ENCODE measurements around the gene LAD1.

The LAD1 gene

DNA sequence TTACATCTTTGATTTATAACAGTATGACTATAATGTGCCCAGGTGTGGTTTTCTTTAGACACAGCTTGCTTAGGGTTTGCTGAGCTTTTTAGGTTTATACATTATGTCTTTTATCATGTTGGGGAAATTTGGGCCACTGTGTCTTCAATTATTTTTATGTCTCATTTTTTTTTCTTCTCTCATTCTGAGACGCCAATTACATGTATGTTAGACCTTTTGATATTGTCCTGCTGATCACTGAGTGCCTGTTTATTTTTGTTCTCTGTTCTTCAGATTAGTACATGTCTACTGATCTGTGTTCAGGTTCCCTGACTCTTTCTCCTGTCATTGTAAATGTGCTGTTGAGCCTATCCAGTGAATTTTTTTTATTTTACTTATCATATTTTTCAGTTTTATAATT lies 57.7 kb downstream of the LAD1 start:
- no peak overlapping the region for H3K27ac Mint-ChIP-seq
- ATAC-seq: no peak

DNA sequence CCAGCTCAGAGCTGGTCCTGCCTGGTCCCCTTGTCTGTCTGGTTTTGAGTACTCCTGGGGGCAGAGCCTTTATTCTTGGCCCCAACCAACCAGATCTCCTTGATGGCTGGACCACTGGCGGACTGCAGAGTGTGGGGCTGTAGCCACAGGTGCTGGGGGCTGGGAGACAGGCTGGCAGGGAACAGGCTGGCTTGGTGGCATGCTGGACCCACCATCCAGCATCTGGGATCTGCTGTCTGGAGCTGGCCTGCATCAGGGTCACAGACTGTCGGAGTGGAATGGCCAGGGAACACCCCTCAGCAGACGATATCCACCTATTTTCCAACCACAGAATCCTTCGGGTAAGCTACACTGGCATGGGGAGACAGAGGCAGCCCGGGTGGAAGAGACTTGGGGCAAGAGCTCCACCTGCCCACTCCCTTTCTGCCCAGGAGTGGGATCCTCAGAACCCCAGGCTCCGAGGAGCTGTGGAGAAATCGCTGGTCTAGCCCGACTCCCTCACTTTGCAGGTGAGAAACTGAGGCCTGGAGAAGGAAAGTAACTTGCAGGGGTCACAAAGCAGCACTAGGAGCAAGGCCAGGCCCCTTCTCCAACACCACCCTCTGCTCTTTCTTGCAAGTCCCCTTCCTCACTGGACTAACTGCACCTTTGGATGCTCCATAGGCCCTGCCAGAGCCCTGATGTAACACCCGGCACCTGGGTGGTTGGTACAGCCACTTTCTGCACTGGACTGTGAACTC lies 62.2 kb downstream of the LAD1 start:
- H3K9me3 Mint-ChIP-seq: no peaks in the 10 kb centered on the region
- H3K27ac Mint-ChIP-seq: no peak overlapping the region
- DNase-seq: no peak
- no peak for ATAC-seq
- no peaks in the 10 kb centered on the region for H3K4me1 Mint-ChIP-seq
- H3K4me3 Mint-ChIP-seq: no peak overlapping the region
- peaks cover 5% of the 10 kb centered on the region for H3K27me3 Mint-ChIP-seq

More for the DNA sequence above, 57.7 kb downstream of the LAD1 start:
- Mint-ChIP-seq H3K4me3 (no peak overlapping the region), H3K9me3 (no peaks in the 10 kb centered on the region), H3K27me3 (peaks cover 5% of the 10 kb centered on the region), H3K4me1 (no peaks in the 10 kb centered on the region)
- DNase-seq: no peak

DNA sequence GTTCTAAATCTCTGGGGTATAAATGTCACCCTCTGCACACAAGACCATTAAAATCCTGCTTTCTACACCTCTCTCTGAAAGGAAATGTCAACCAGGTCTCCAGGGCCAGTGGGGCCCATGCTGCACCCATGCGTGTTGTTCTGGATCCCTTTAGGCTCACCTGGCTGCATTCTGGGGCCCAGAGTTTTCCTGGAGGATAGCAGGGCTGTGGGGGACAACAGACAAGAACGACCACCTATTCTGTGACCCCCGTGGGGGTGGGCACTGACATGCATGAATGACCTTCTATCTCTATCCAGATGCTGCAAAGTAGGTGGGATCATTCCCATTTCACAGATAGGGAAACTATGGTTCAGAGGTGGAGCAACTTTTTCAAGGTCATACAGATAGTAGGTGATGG lies 63.2 kb downstream of the LAD1 start:
- Mint-ChIP-seq H3K4me3 (no peak overlapping the region), H3K4me1 (no peaks in the 10 kb centered on the region), H3K9me3 (no peaks in the 10 kb centered on the region), H3K27ac (no peak overlapping the region), H3K27me3 (peaks cover 5% of the 10 kb centered on the region)
- ATAC-seq (no peak), DNase-seq (no peak)

DNA sequence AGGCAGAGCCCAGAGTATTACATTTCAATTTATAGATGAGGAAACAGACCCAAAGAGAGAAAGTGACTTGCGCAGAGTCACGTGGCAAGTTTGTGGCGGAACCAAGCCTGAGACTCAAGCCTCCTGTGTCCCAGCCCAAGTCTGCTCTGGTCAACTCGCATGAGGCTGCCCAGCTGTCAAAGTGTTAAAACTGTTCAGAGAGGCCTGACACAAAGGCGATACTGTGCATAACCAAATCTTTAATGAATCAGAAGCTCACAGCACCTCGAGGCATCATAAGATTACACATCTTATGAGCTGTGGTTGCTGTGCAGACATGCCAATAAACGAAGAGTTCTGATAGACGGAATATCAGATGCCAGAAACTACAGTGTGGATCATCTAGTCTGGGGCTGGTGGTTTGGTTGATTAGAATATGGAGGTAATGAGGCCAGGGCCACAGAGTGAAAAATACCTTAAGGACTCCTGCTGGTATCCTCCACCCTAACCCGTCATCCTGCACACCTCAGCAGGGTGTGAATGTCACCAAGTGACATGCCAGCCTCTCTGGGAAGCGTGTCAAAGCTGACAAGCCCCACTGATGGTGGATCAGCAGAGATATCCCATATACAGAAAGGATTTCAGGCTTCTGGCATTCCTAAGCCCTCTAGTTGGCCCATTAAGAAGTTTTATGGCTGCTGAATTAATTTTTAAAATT lies 63.8 kb downstream of the LAD1 start:
- ATAC-seq: no peak
- no peak overlapping the region for H3K4me3 Mint-ChIP-seq

DNA sequence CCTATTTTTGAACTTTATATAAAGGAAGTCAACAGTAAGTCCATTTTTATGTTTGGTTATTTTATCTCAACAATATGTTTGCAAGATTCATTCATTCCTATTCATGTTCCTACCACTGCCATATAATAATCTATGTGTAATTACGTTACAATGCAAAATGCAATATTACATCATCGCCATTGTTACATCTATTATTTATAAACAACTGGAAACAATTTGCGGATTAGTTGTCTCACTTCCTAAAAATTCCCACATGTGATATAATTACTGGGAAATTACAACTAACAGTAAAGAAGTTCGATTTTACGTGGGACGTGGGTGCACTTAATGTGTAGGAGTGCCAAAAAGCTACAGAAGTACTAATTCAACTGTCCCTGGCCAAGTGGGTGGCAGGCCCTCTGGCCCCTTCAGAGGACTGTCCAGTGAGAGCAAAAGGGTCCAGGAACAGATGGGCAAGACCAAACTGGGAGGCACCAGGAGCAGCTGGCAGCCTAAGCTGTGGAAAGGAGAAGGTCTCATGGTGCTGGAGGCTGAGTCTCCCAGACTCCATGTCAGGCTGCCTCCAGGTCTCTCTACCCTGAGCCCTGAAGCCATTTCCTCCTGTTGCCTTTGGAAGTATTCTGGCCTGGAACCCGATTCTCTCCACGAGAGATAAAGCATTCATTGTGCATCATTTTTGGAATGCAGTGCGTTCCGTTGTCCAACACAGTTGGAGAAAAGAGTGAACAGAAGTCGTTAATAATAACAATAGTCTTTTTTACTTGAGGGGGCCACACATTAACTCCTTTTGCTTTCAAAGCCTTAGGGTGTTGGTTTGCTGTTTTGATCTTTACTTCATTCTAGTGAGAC lies 64.6 kb downstream of the LAD1 start:
- no peak for ATAC-seq
- no peaks in the 10 kb centered on the region for H3K4me1 Mint-ChIP-seq
- peaks cover under 1% of the 10 kb centered on the region for H3K27me3 Mint-ChIP-seq
- no peak overlapping the region for H3K27ac Mint-ChIP-seq
- DNase-seq: no peak
- no peaks in the 10 kb centered on the region for H3K9me3 Mint-ChIP-seq
- no peak overlapping the region for H3K4me3 Mint-ChIP-seq

More for the DNA sequence above, 63.8 kb downstream of the LAD1 start:
- no peak overlapping the region for H3K27ac Mint-ChIP-seq
- no peaks in the 10 kb centered on the region for H3K9me3 Mint-ChIP-seq
- no peak for DNase-seq
- peaks cover 5% of the 10 kb centered on the region for H3K27me3 Mint-ChIP-seq
- H3K4me1 Mint-ChIP-seq: no peaks in the 10 kb centered on the region

DNA sequence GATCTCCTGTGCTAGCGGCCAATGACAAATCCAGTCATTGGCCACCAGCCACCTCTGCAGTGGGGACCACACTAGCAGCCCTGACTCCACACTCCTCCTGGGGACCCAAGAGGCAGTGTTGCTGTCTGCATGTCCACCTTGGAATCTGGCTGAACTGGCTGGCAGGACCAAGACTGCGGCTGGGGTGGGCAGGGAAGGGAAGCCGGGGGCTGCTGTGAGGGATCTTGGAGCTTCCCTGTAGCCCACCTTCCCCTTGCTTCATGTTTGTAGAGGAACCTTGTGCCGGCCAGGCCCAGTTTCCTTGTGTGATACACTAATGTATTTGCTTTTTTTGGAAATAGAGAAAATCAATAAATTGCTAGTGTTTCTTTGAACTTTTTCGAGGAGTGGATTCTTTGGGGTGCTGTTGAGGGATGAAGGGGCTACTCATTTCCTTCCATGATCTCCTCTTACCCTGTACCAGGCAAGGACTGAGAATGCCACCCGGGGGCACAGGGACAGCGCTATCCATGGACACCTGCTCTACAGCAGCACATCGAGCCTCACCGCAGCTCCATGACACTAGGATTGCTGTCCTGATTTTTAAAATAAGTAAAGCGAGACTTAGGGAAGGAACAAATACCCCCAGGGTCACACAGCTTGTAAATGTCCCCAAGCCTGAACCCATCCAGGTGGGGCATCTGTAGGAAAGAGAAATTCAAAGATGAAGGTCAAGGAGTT lies 66.3 kb downstream of the LAD1 start:
- DNase-seq (no peak), ATAC-seq (no peak)
- Mint-ChIP-seq H3K9me3 (no peaks in the 10 kb centered on the region), H3K4me3 (no peak overlapping the region), H3K27ac (no peak overlapping the region), H3K4me1 (no peaks in the 10 kb centered on the region), H3K27me3 (no peaks in the 10 kb centered on the region)

DNA sequence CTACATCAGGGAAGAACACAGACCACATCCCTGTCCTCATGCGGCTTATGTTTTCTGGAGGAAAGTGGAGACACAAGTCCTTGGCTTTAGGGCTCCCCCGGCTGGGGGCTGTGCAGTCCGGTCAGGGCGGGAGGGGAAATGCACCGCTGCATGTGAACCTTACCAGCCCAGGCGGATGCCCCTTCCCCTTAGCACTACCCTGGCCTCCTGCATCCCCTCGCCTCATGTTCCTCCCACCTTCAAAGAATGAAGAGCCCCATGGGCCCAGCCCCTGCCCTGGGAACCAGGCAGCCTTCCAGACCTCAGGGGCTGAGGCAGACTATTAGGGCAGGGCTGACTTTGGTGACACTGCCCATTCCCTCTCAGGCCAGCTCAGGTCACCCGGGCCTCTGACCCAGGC lies 67.1 kb downstream of the LAD1 start:
- H3K4me3 Mint-ChIP-seq: no peak overlapping the region
- DNase-seq: no peak
- peak overlapping the region in 1 of 2 donors; percentile 67 for H3K27ac Mint-ChIP-seq
- H3K9me3 Mint-ChIP-seq: no peaks in the 10 kb centered on the region
- H3K27me3 Mint-ChIP-seq: no peaks in the 10 kb centered on the region
- H3K4me1 Mint-ChIP-seq: no peaks in the 10 kb centered on the region
- no peak for ATAC-seq

DNA sequence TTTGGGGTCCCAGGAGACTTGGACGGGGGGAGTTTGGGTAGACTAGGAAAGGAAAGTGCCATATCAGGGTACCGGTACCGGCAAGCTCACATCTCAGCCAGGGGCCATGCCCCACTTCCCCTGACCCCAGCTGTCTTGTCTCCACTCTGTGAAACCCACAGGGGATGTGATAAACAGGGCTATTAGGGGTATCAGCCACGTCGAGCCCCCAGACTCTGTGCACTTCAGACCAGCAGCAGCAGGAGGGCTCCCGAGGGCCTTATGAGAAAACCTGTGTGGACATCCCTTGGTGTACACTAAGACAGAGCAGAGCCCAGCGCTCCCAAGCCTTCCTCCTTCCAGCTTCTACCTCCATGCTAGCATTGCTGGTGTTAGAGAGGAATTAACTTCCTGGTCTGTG lies 68.0 kb downstream of the LAD1 start:
- no peaks in the 10 kb centered on the region for H3K4me1 Mint-ChIP-seq
- H3K27ac Mint-ChIP-seq: no peak overlapping the region
- DNase-seq (no peak), ATAC-seq (no peak)
- H3K9me3 Mint-ChIP-seq: no peaks in the 10 kb centered on the region
- no peak overlapping the region for H3K4me3 Mint-ChIP-seq
- no peaks in the 10 kb centered on the region for H3K27me3 Mint-ChIP-seq
